Measurements from ENCODE around the gene STAT2. TPM values are rescaled to one million over a fixed set of nuclear protein-coding genes. Genes with fewer than 3 reads are reported as not detected.

The STAT2 gene
- total and polyA plus RNA-seq, 2 of the 13 experiments (the other 11 are each of a cell fraction or from before 2014, with no cell fraction given), result 43.5 to 84.6 TPM

DNA sequence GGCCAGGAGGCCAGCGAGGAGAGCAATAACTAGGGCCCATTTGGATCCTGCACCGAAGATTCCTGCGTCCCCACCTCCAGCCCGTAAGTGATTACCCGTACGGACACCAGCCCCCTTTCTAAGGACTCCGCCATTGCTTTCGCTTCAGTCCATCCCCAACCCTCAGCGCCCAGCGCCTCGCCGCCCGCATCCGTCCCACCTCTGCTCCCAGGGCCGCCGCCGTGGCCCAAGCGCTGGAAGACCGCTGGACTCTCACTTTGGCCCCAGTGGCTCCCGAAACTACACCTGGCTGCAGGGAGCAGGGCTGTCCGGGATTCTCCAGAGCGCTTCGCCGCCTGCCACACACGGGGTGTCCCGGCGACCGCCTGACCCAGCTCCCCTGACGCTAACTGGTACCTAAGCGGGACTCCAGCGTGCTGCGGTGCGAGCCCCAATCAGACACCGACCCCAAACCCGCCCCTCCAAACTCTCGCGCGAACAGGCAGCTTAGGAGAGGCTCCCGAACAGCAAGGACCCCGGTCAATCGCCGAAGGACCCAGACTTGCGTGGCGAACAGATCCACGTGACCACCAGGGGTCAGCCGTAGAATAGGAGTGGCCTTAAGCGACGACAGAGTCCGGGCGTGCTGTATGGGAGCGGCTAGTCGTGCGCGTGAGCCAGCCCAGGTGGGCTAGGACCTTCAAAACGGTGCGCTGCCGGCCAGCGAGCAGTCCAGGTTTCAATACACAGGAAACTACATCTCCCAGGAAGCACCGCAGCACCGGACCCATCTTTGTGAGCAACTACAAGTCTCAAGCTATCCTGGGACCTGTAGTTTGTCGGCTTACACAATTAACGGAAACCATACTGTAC, 44.1 kb downstream of the STAT2 start, which contains the start of gene CNPY2:
Gene CNPY2 (minus strand): TSS at position 367 of the 852 bp plus-strand sequence. CDS start 771 bp downstream, outside the sequence.
- peak; percentile 99 for DNase-seq (ENCODE audit: low spot score)
- no peak; the same call in 1 of the 2 replicates for TF ChIP-seq ZC3H4 (CRISPR knock-in tag; IDR thresholded peaks at IDR 0.05; ENCODE audit: borderline replicate concordance)
- TF ChIP-seq ZNF512B (CRISPR knock-in tag; IDR thresholded peaks at IDR 0.05; ENCODE audit: borderline replicate concordance), result no peak
- no peak for TF ChIP-seq CBX2 (IDR thresholded peaks at IDR 0.05; ENCODE audit: low read depth, low read length)
- no peak for TF ChIP-seq CBX2 (CRISPR knock-in tag; IDR thresholded peaks at IDR 0.05; ENCODE audit: low read depth)
- TF ChIP-seq ZMYM2 (CRISPR knock-in tag; IDR thresholded peaks at IDR 0.05), result no peak; the same call in 1 of the 2 replicates
- no peak for TF ChIP-seq ZBTB2 (CRISPR knock-in tag; IDR thresholded peaks at IDR 0.05; ENCODE audit: low read depth)
- TF ChIP-seq XRCC5 (optimal IDR thresholded peaks at IDR 0.05; ENCODE audit: low read length), result peak; percentile 30
- TF ChIP-seq POGZ (CRISPR knock-in tag; IDR thresholded peaks at IDR 0.05), result peak; percentile 70; the same call in 1 of the 2 replicates
- no peak for TF ChIP-seq MYNN (CRISPR knock-in tag; IDR thresholded peaks at IDR 0.05; ENCODE audit: low read depth)
- TF ChIP-seq ZNF652 (CRISPR knock-in tag; IDR thresholded peaks at IDR 0.05; ENCODE audit: borderline replicate concordance, low read depth), result no peak
- peak; percentile 97 for TF ChIP-seq CHD2 (IDR thresholded peaks at IDR 0.05; ENCODE audit: low read depth, low read length)
- TF ChIP-seq ZNF562 (CRISPR knock-in tag; IDR thresholded peaks at IDR 0.05; ENCODE audit: borderline replicate concordance), result no peak
- TF ChIP-seq, protein P1, sequence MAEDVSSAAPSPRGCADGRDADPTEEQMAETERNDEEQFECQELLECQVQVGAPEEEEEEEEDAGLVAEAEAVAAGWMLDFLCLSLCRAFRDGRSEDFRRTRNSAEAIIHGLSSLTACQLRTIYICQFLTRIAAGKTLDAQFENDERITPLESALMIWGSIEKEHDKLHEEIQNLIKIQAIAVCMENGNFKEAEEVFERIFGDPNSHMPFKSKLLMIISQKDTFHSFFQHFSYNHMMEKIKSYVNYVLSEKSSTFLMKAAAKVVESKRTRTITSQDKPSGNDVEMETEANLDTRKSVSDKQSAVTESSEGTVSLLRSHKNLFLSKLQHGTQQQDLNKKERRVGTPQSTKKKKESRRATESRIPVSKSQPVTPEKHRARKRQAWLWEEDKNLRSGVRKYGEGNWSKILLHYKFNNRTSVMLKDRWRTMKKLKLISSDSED (CRISPR knock-in tag; IDR thresholded peaks at IDR 0.05), result no peak
- TF ChIP-seq, protein P2, sequence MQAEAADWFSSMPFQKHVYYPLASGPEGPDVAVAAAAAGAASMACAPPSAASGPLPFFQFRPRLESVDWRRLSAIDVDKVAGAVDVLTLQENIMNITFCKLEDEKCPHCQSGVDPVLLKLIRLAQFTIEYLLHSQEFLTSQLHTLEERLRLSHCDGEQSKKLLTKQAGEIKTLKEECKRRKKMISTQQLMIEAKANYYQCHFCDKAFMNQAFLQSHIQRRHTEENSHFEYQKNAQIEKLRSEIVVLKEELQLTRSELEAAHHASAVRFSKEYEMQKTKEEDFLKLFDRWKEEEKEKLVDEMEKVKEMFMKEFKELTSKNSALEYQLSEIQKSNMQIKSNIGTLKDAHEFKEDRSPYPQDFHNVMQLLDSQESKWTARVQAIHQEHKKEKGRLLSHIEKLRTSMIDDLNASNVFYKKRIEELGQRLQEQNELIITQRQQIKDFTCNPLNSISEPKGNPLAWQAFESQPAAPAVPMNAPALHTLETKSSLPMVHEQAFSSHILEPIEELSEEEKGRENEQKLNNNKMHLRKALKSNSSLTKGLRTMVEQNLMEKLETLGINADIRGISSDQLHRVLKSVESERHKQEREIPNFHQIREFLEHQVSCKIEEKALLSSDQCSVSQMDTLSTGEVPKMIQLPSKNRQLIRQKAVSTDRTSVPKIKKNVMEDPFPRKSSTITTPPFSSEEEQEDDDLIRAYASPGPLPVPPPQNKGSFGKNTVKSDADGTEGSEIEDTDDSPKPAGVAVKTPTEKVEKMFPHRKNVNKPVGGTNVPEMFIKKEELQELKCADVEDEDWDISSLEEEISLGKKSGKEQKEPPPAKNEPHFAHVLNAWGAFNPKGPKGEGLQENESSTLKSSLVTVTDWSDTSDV (CRISPR knock-in tag; IDR thresholded peaks at IDR 0.05), result 0 out of 2 replicates have a peak, but pooled peaks have one; percentile 93

More for the DNA sequence above, 44.1 kb downstream of the STAT2 start, which contains the start of gene CNPY2:
- peak within 1 kb of the TSS; percentile 92 for H3K4me2 ChIP-seq (ENCODE audit: low read depth, low read length)
- peak within 1 kb of the TSS; percentile 83 to 90 (median 84) for H3K4me3 ChIP-seq (replicated peaks in 1 of 3; ENCODE audit: insufficient read depth in 1 of 3, low read depth in 2 of 3, low read length in 3 of 3)
- POLR2A ChIA-PET, result interaction anchor here (0.5 to 3.8 kb wide), 37 partner anchors 9 to 321 kb away, joined by 3 to 71 read pairs (median 5); partner anchors contain the start of genes ANKRD52, APOF, COQ10A and GLS2
- H3K9ac ChIP-seq (ENCODE audit: insufficient read depth, low read depth, low read length), result peak within 1 kb of the TSS; percentile 93
- H3K9me3 ChIP-seq (ENCODE audit: low read length), result no peaks in the 10 kb centered on the region
- intact Hi-C loops (cut with micrococcal nuclease; ENCODE audit: unreplicated experiment) (loop anchor here (1.0 to 2.0 kb wide), 3 partner anchors 15 to 149 kb away; partner anchors contain the start of genes CS and STAT2), in situ Hi-C loops (cut with HindIII; ENCODE audit: extremely low pct_ligation_motif_present, low pct_unique_long_range_greater_than_20kb) (loop anchor here (5.0 kb wide), 1 partner anchor 146 kb away; no protein-coding TSS in a partner anchor)
- 0% methylated on average over 24 of the region's 62 CpGs for WGBS (ENCODE audit: low lambda C conversion rate)
- H3K79me2 ChIP-seq (ENCODE audit: insufficient read depth, low read length), result peaks cover 17% of the 10 kb centered on the region
- no TSS peak for BruUV-seq (replicated peaks)
- H4K20me1 ChIP-seq (ENCODE audit: insufficient read depth, low read length), result no peaks in the 10 kb centered on the region
- no peaks in the 10 kb centered on the region; a peak in 1 of 5 replicates for H3K27me3 ChIP-seq (ENCODE audit: control insufficient read depth in 1 of 2, insufficient read depth in 2 of 2, low read length in 2 of 2)
- H3K36me3 ChIP-seq (replicated peaks in 1 of 2; ENCODE audit: control insufficient read depth in 1 of 2, insufficient read depth in 2 of 2, low read length in 2 of 2), result peaks cover 8 to 15% of the 10 kb centered on the region in 2 experiments
- CTCF ChIA-PET (ENCODE audit: low intra/inter-chr PET ratio, low total read pairs), result interaction anchor here (0.7 kb wide), 1 partner anchor 149 kb away, joined by 4 read pairs; no protein-coding TSS in a partner anchor
- no peak within 1 kb of the TSS for H2AFZ ChIP-seq (ENCODE audit: low read length)
- peak within 1 kb of the TSS; percentile 83 for H3K27ac ChIP-seq (ENCODE audit: extremely low read length, insufficient read depth, low read length)
- H3K4me1 ChIP-seq (ENCODE audit: insufficient read depth, low read length), result peaks cover 24% of the 10 kb centered on the region
- peak; percentile 96 for ATAC-seq
- peak; percentile 97 for FAIRE-seq
